ENCODE results near the gene SCIMP. TPM values are rescaled to one million over a fixed set of nuclear protein-coding genes. Genes with fewer than 3 reads are reported as not detected.
A peak's percentile ranks its signal among the peaks of the same experiment; 100 is the strongest.

Gene SCIMP
- total and polyA plus RNA-seq, 9 of the 15 experiments (the other 6 are each of a cell fraction or from before 2014, with no cell fraction given), result 0.01 to 0.11 (median 0.04) TPM; not detected in 6

- TF ChIP-seq XRCC3 (IDR thresholded peaks at IDR 0.05), result no peak
- peak; percentile 55 to 57; a peak in 3 of 4 replicates for TF ChIP-seq MAZ (CRISPR knock-in tag; conservative IDR thresholded peaks at IDR 0.05 in 1 of 2, IDR thresholded peaks at IDR 0.05 in 1 of 2)
- TF ChIP-seq LARP7 (IDR thresholded peaks at IDR 0.05), result no peak
- TF ChIP-seq CBX3 (IDR thresholded peaks at IDR 0.05; ENCODE audit: borderline replicate concordance in 1 of 2, low read length in 2 of 2), result peak in 1 of 2 experiments; percentile 85; a peak in 2 of 3 replicates
- no peak for TF ChIP-seq KAT8 (IDR thresholded peaks at IDR 0.05; ENCODE audit: low read depth)
- TF ChIP-seq EHMT2 (IDR thresholded peaks at IDR 0.05), result peak; percentile 69; the same call in 1 of the 2 replicates
- no peak for TF ChIP-seq ILF3 (IDR thresholded peaks at IDR 0.05; ENCODE audit: borderline replicate concordance)
- TF ChIP-seq PYGO2 (tag; IDR thresholded peaks at IDR 0.05), result no peak
- no peak for TF ChIP-seq HMBOX1 (IDR thresholded peaks at IDR 0.05)
- TF ChIP-seq CSDE1 (IDR thresholded peaks at IDR 0.05), result peak in 1 of 2 experiments; percentile 59; a peak in 1 of 4 replicates
- no peak for TF ChIP-seq NR4A1 (CRISPR knock-in tag; IDR thresholded peaks at IDR 0.05)
- TF ChIP-seq NR4A1 (tag; IDR thresholded peaks at IDR 0.05), result no peak
- no peak for TF ChIP-seq TGIF2 (CRISPR knock-in tag; IDR thresholded peaks at IDR 0.05)
- TF ChIP-seq CHD2 (IDR thresholded peaks at IDR 0.05; ENCODE audit: low read depth, low read length), result no peak
- no peak for TF ChIP-seq SAP30 (IDR thresholded peaks at IDR 0.05; ENCODE audit: borderline replicate concordance, insufficient read depth, low read depth, low read length, poor library complexity, severe bottlenecking)
- TF ChIP-seq IRF9 (tag; IDR thresholded peaks at IDR 0.05), result no peak
- peak; percentile 44 for TF ChIP-seq POLR2AphosphoS5 (IDR thresholded peaks at IDR 0.05; ENCODE audit: control insufficient read depth, insufficient read depth, low read depth, low read length)
- 0 out of 2 replicates have a peak, but pooled peaks have one; percentile 37 for TF ChIP-seq SAFB (IDR thresholded peaks at IDR 0.05; ENCODE audit: borderline replicate concordance, low read depth, low read length)
- no peak for TF ChIP-seq SMARCB1 (IDR thresholded peaks at IDR 0.05; ENCODE audit: insufficient read length, low read depth)
- TF ChIP-seq RB1 (IDR thresholded peaks at IDR 0.05; ENCODE audit: low read depth), result peak; percentile 67; the same call in 1 of the 2 replicates
- TF ChIP-seq UBTF (IDR thresholded peaks at IDR 0.05; ENCODE audit: borderline replicate concordance in 1 of 2, low read depth in 2 of 2, low read length in 2 of 2), result no peak
- TF ChIP-seq MTF1 (CRISPR knock-in tag; IDR thresholded peaks at IDR 0.05; ENCODE audit: borderline replicate concordance), result no peak
Measured at GRCh38 chr17:5191541-5192417, 42.9 kb downstream of the SCIMP start, which contains the start of gene ZNF594 (continued).
